HS-27A (cell line): Measurements from ENCODE around the gene ZBTB7A.

ENCODE experiments used
- DNase-seq: peaks from one replicate; pipeline ENCODE4 v3.0.0-alpha.2; 2012; ENCODE audit warnings: low read depth, missing footprints

The ZBTB7A gene

GRCh38 chr19:4053423-4054324 lies 13.0 kb downstream of the ZBTB7A start:
- DNase-seq, result no peak

GRCh38 chr19:4052993-4053422 lies 13.7 kb downstream of the ZBTB7A start:
- no peak for DNase-seq

- DNase-seq, result no peak
These were observed 14.3 kb downstream of the ZBTB7A start for GRCh38 chr19:4052114-4052992.

- DNase-seq, result no peak
These were observed 15.3 kb downstream of the ZBTB7A start for GRCh38 chr19:4051175-4052101.

GRCh38 chr19:4049432-4049831 lies 17.3 kb downstream of the ZBTB7A start:
- DNase-seq, result no peak

- DNase-seq, result no peak
These were observed 19.6 kb downstream of the ZBTB7A start for GRCh38 chr19:4046946-4047683.

- DNase-seq, result no peak
These were observed 20.4 kb downstream of the ZBTB7A start for GRCh38 chr19:4046362-4046691.

- no peak for DNase-seq
These were observed 20.9 kb downstream of the ZBTB7A start for GRCh38 chr19:4045597-4046361.

- DNase-seq, result no peak
These were observed 21.7 kb downstream of the ZBTB7A start for GRCh38 chr19:4044990-4045465.

- DNase-seq, result no peak
These were observed 22.6 kb downstream of the ZBTB7A start for GRCh38 chr19:4043966-4044715.

- DNase-seq, result no peak
These were observed 23.3 kb downstream of the ZBTB7A start for GRCh38 chr19:4043401-4043800.

GRCh38 chr19:4042731-4043082 lies 24.0 kb downstream of the ZBTB7A start:
- no peak for DNase-seq

- DNase-seq, result no peak
These were observed 24.5 kb downstream of the ZBTB7A start for GRCh38 chr19:4042064-4042730.

- no peak for DNase-seq
These were observed 27.9 kb downstream of the ZBTB7A start for GRCh38 chr19:4038661-4039423.

- no peak for DNase-seq
These were observed 28.6 kb downstream of the ZBTB7A start for GRCh38 chr19:4038057-4038456.

- no peak for DNase-seq
These were observed 29.3 kb downstream of the ZBTB7A start for GRCh38 chr19:4037301-4037949.

- DNase-seq, result no peak
These were observed 30.0 kb downstream of the ZBTB7A start for GRCh38 chr19:4036576-4037300.
